Tibial artery (tissue), 4 donors: ENCODE results near the gene LRRC3.

Experiments used
- DNase-seq, 2 donors: peaks; one replicate each; pipeline ENCODE4 v3.0.0-alpha.2; 2019
- H3K27ac ChIP-seq, 2 donors: fragments of 200-600 bp; sonication (generic) in 1 of 2; 1 replicate in 1 of 2; 2 replicates in 1 of 2; pipeline ENCODE4 v1.5.1; 2018 to 2019; ENCODE audit warnings: mild to moderate bottlenecking in 1 of 2
- H3K27me3 ChIP-seq, 2 donors: fragments of 200-600 bp; sonication (generic) in 1 of 2; one replicate each; pipeline versions ENCODE4 v1.5.1 to v1.6.0; 2016 to 2019
- H3K36me3 ChIP-seq, 3 donors: fragments of 200-600 bp; sonication (generic) in 2 of 3; one replicate each; pipeline ENCODE4 v1.5.1; 2016 to 2019; ENCODE audit warnings: mild to moderate bottlenecking in 2 of 3
- H3K4me1 ChIP-seq, 4 donors: fragments of 200-600 bp; sonication (generic) in 2 of 4; 1 replicate in 3 of 4; 2 replicates in 1 of 4; pipeline ENCODE4 v1.5.1; 2016 to 2019
- H3K4me3 ChIP-seq, 2 donors: fragments of 200-600 bp; sonication (generic) in 1 of 2; 1 replicate in 1 of 2; 2 replicates in 1 of 2; pipeline ENCODE4 v1.5.1; 2018 to 2019; ENCODE audit warnings: mild to moderate bottlenecking in 2 of 2
- H3K9me3 ChIP-seq, 3 donors: fragments of 200-600 bp; sonication (generic) in 1 of 3; one replicate each; pipeline ENCODE4 v1.5.1; 2016 to 2019
- CTCF ChIP-seq, 2 experiments: fragments of 200-600 bp in 1 of 2; fragments of 450-650 bp in 1 of 2; IDR thresholded peaks; one replicate each; pipeline ENCODE4 v1.5.1; 2017 to 2019; ENCODE audit warnings: antibody characterized with exemption in 2 of 2, mild to moderate bottlenecking in 1 of 2, moderate library complexity in 1 of 2
- intact Hi-C: fragments of 100-400 bp; cut with DNase I; formaldehyde crosslinking; loops from one replicate; pipeline ENCODE4 v1.15.0; 2023; ENCODE audit warnings: low total_unique reads

LRRC3 gene

GRCh38 chr21:44456214-44456914, 1.1 kb downstream of the LRRC3 start:
- Histone ChIP-seq H3K27me3 (peaks cover 0 to 28% of the 10 kb centered on the region in 2 donors), H3K4me1 (peaks cover 0 to 14% (median 10%) of the 10 kb centered on the region in 4 donors), H3K9me3 (peaks cover 0 to 12% (median 12%) of the 10 kb centered on the region in 3 donors), H3K4me3 (peak overlapping the region; percentile 49 to 71), H3K36me3 (no peaks in the 10 kb centered on the region), H3K27ac (no peak overlapping the region)
- TF ChIP-seq CTCF (IDR thresholded peaks at IDR 0.05): no peak
- intact Hi-C loops: no loop called here
- peak in 1 of 2 donors; percentile 63 for DNase-seq

GRCh38 chr21:44456915-44457736, 1.8 kb downstream of the LRRC3 start:
- TF ChIP-seq CTCF (IDR thresholded peaks at IDR 0.05): no peak
- intact Hi-C loops: no loop called here
- no peak overlapping the region for H3K27ac ChIP-seq
- H3K9me3 ChIP-seq: peaks cover 0 to 12% (median 7%) of the 10 kb centered on the region in 3 donors
- H3K4me3 ChIP-seq: no peak overlapping the region
- peaks cover 0 to 14% (median 10%) of the 10 kb centered on the region in 4 donors for H3K4me1 ChIP-seq
- no peaks in the 10 kb centered on the region for H3K36me3 ChIP-seq
- peak in 1 of 2 donors; percentile 58 for DNase-seq
- peaks cover 0 to 24% of the 10 kb centered on the region in 2 donors for H3K27me3 ChIP-seq

- no peaks in the 10 kb centered on the region for H3K36me3 ChIP-seq
- H3K27ac ChIP-seq: no peak overlapping the region
- H3K4me3 ChIP-seq: no peak overlapping the region
- peak in 1 of 2 donors; percentile 56 for DNase-seq
- H3K9me3 ChIP-seq: peaks cover 0 to 10% (median 0%) of the 10 kb centered on the region in 3 donors
- intact Hi-C loops: no loop called here
- H3K4me1 ChIP-seq: peaks cover 0 to 19% (median 10%) of the 10 kb centered on the region in 4 donors
- TF ChIP-seq CTCF (IDR thresholded peaks at IDR 0.05): no peak
- H3K27me3 ChIP-seq: peaks cover 0 to 30% of the 10 kb centered on the region in 2 donors
Observed at GRCh38 chr21:44458971-44459711, 3.8 kb downstream of the LRRC3 start.

GRCh38 chr21:44459712-44460440, 4.6 kb downstream of the LRRC3 start:
- intact Hi-C loops: no loop called here

More at GRCh38 chr21:44459712-44460440, 4.6 kb downstream of the LRRC3 start:
- Histone ChIP-seq H3K9me3 (peaks cover 0 to 3% (median 0%) of the 10 kb centered on the region in 3 donors), H3K36me3 (no peaks in the 10 kb centered on the region), H3K4me3 (no peak overlapping the region), H3K27ac (no peak overlapping the region), H3K4me1 (peaks cover 0 to 19% (median 10%) of the 10 kb centered on the region in 4 donors), H3K27me3 (peaks cover 0 to 31% of the 10 kb centered on the region in 2 donors)
- DNase-seq: peak in 1 of 2 donors; percentile 55
- TF ChIP-seq CTCF (IDR thresholded peaks at IDR 0.05): no peak
